Stimulated activated CD4-positive, alpha-beta T cell treated with anti-CD3 and anti-CD28 coated beads, Interleukin-15, amount 100 ng/mL, for 1 hour (primary cell): ENCODE data around the gene KHDRBS1.
"Not testable (repeated sequence)": the region's sequence is repeated elsewhere in the genome, so short reads cannot be mapped to it uniquely, and the experiment has no call there.

Experiments used
- DNase-seq, 2 donors: peaks; one replicate each; pipeline ENCODE4 v3.0.0-alpha.2; 2020; ENCODE audit warnings: low read depth in 1 of 2, low spot score in 1 of 2

Gene KHDRBS1, protein sequence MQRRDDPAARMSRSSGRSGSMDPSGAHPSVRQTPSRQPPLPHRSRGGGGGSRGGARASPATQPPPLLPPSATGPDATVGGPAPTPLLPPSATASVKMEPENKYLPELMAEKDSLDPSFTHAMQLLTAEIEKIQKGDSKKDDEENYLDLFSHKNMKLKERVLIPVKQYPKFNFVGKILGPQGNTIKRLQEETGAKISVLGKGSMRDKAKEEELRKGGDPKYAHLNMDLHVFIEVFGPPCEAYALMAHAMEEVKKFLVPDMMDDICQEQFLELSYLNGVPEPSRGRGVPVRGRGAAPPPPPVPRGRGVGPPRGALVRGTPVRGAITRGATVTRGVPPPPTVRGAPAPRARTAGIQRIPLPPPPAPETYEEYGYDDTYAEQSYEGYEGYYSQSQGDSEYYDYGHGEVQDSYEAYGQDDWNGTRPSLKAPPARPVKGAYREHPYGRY

DNA sequence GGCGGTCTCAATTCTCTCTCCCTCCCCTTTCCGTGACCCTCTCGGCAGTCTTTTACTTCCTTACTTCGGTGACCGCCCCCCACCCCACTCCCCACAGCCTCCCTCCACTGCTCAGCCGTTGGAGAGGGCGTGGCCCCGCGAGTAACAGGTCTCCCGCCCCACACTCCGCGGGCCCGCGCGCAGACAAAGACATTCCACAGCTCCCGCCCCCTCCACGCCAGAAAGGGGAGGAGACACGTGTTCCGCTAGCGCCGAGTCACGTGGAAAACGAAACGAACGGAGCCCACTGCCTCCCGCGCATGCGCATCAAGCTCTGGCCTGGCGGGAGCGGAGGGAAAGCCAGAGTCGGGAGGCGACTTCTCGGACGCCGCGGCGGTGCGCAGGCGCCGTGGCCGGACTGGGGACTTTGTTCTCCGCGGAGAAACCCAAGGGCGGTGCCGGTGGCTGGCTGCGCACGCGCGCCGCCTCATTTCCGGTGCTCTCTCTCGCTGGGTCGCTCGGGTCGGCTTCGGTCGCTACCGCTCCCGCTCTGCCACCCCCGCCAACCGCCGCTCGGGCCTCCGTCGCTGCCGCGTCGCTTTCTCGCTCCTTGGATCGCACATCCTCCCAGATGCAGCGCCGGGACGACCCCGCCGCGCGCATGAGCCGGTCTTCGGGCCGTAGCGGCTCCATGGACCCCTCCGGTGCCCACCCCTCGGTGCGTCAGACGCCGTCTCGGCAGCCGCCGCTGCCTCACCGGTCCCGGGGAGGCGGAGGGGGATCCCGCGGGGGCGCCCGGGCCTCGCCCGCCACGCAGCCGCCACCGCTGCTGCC lies at the start of gene KHDRBS1:
Gene KHDRBS1, plus strand, starts transcription at position 483 of the 813 bp plus-strand sequence. Its CDS starts 128 bp downstream, at position 611.
- DNase-seq, result peak; percentile 96 to 97

DNA sequence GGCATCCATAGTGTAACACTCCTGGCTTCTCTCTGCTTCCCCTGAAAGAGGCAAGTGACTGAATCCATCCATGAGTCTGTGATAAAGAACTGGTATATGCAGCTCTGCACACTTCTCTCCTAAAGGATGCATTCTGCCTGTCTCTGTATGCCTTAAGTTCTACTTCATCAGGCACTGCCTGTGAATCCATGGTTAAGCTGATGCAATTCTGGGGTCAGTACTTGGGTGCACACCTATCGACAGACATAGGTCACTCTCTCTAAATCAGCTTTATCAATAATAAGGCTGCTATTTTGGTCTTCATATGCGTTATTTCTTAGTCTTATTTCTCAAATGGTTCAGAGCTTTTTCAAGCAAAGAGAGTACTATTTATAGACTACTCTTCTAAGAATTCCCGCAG lies 42.8 kb upstream of the KHDRBS1 start:
- no peak for DNase-seq

DNA sequence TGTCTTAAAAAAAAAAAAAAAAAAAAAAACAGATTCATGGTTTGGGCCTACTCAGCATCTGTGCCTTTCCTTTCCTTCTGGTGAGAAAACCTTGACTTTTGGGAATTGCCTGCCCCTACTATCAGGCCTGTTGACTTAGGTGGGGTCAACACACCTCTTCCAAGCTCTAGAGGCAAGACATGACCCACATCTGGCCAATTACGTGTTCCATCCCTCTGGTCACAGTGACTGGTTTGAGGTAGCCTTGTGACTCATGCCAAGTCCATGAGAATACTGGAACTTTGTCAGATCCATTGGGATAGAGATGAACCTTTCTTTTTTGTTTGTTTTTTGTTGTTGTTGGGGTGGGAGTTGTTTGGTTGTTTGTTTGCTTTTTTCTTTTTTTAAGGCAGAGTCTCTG lies 37.3 kb upstream of the KHDRBS1 start:
- no peak for DNase-seq

DNA sequence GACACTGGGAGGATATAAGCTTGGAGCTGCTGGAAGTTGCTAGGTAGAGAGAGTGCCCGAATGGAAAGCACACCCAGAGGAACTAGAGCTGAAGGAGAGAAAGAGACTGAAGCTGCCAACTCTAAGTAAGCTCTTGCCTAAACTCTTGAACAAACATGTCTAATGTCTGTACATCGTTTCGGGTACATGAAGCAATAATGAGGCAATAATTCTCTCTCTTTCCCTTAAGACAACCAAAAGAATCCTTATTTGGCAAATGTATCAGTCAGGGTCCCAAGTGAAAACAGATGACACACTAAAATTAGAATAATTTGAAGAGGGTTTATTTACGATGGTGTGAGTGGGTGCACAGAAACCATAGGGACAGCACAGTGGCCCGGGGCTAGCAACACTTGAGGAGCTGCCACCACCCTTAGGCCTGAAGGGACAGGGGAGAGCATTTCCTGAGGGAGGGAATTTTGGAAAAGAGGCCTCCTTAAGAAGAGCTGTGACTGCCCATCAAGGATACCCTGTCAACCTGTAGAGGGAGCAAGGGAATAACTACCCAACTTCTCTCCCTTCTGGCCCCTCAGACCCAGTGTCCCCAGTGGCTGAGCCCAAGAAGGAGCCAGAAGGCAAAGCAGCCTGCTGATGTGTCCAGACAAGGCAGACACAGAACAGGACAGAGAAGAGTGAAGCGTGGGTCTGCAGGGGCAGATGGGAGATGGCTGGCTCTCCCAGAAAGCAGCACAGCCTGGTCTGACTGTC lies 36.1 kb upstream of the KHDRBS1 start:
- DNase-seq, result no peak

DNA sequence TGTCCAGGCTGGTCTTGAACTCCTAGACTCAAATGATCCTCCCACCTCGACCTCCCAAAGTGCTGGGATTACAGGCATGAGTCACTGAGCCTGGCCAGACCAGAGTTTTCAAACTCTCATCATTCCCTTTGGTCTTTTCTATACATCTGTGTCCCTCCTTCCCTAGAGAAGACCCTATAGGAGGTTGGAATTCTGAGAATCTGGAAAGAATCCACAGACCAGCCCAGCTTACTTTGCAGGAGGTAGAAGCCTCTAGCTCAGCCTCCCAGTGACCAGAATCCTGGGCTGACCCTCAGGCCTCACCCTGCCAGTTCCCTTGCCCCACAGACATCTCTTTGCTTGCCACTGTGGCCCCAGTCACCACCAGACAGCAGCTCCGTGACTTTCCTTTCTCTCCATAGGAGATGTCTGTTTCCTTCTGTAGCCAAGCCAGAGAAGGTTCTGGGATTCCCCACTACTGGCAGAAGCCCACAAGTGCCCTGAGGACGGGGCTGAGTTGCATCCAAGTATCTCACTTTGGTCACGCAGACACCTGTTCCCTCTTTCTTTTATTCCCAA lies 34.7 kb upstream of the KHDRBS1 start:
- no peak for DNase-seq

DNA sequence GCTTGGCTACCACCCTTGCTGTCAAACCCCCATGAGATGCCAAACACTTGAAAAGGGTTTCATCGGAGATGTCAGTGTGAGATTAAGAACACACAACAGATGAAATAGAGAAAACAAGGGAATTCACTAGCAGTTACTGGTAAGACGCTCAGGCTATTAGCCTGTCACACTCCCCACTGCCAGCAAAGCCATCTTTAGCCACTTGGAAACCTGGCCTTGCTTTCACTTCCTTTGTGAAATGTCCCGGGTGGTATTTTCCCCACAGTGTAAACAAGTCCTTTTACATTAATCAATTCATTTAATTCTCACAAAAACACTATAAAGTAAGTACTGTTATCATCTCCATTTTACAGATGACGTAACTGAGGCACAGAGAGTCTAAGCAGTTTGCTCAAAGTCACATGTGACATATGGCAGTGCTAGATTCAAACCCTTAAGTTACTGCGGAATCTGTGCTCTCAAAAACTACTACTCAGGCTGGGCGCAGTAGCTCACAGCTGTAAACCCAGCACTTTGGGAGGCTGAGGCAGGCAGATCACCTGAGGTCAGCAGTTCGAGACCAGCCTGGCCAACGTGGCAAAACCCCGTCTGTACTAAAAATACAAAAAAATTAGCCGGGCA lies 32.7 kb upstream of the KHDRBS1 start:
- no peak for DNase-seq

DNA sequence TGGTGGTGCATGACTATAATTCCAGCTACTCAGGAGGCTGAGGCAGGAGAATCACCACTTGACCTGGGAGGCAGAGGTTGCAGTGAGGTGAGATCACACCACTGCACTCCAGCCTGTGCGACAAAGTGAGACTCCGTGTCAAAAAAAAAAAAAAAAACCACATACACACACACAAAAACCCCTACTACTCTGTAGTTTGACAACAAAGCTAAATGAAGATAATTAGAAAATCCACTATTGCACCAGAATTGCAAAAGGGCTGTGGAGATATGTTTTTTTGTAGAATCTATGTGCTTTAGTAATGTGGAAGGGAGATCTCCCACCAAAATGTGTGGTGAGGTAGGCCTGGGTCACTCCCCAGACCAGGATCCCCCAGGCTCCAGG lies 32.2 kb upstream of the KHDRBS1 start:
- no peak for DNase-seq

DNA sequence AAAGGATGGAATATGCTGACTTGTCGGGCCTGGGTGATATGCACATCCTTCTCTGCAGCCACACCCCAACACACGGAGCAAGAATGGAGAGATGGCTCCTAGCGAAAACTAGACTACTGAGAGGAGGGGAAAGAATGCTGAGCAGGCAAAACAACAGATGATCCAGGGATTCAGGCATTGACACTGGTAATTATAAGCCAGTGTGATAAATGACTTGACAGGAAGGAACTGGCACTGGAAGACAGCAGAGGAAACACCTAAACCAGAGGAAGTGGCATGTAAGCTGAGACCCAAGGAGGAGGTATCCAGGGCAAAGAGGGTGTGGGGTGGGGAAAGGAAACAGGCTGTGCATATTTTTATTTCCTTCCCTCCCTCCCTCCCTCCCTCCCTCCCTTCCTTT lies 31.7 kb upstream of the KHDRBS1 start:
- DNase-seq, result no peak

DNA sequence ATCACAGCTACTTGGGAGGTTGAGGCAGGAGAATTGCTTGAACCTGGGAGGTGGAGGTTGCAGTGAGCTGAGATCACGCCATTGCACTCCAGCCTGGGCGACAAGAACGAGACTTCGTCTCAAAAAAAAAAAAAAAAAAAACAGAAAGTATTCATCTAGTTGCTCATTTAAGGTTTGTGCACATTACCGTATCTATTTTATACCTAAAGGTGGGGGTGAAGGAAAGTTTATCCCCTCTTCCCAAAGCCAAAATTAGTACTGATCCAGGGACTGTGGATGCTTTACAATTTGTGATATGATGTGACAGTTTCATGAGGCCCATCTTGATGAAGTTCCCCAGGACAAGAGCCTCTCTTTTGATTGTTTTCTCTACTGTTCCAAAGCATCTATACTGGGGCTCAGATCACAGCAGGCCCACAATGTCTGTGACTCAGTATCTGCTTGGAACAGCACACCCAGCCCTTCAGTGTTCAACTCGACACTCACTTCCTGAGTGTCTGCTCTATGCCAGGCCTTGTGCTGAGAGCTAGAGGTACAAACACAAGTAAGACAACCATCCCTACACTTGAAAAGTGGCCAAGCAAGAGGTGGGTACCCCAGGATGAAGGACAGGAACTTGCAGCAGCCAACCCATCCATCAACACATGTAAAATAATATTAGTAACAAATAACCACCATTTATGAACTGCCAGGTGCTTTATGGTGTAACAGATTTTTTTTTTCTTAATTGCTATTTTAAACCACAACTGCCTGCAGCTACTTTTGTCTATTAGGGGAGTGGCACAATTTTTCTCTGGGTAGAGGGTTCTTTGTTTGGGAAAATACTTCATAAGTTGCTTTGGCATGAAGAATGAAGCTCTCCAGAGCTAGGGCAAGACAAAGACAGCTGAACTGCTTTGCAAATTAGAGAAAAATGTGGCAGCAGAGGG lies 29.0 kb upstream of the KHDRBS1 start:
- no peak for DNase-seq

DNA sequence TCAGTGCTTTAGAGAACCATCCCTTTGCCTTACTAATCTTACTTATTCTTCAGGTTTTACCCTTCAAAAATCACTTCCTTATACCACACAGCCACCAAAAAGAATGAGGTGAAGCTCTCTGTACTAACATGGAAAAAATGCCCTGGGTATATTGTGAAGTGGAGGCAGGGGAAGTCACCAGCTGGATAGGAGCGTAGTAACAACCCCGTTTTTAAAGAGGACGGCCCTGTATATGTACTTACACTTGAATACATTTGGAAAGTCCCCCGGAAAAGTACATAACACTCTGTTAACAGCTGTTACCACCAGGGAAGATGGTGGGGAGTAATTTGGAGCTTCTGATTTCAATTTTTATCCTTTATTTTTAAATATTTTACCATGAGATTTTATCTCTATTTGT lies 28.2 kb upstream of the KHDRBS1 start:
- DNase-seq, result no peak

DNA sequence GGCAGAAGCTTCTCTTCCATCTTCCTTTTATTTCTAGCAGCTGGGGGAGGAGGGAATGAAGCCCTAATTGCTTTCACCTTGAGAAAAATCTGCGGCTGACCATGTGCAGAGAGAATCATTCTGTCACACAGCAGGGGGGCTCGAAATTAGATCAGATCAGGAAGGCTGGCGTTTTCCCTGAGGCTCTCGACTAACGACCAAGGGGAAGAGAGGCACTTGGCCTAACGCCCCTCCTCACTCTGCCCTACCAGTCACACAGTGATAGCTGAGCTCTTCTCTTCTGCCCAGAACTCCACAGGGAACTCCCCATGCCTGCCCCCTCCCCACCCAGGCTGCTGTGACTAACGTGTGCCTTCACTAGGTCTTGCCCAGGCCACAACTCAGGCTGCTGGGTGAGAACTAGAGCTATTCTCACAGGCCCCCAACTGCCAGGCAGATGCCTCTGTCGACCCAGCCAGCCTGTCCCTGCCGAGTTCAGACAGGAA lies 26.5 kb upstream of the KHDRBS1 start:
- DNase-seq, result no peak

DNA sequence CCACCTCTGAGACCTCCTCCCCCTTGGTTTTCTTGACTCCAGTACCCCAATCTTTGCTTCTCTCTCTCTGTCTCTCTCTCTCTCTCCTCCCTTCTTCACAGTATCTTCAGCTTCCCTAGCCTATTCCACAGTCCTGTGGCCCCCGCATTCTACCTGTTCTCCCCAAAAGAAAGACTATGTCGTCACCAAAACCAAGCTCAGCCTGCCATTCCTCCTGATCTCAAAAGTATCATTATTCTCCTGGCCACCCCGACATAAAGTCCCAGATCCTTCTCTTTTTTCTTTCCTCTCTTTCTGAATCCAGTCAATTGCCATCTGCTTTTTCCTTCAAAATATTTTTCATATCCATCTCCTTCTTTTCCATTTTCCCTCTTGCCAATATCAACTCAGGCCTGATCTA lies 23.7 kb upstream of the KHDRBS1 start:
- no peak for DNase-seq

DNA sequence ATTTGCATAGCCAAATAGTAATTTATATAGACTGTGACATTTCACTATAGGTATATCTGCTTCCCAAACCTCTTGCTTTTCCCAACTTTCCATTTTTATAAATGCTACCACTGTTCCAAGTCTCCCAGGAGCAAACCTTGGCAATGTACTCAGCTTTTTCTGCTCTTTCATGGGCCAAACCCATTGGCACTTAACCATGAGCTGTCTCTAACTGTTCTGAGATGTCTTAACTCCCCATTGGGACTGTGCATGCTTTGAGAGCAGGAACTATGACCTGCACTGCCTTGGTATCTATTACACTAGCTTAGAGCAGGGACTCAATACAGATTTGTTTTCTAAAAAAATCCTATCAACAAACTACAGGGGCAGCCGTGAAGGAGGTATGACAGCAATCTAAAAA lies 22.5 kb upstream of the KHDRBS1 start:
- DNase-seq, result no peak

DNA sequence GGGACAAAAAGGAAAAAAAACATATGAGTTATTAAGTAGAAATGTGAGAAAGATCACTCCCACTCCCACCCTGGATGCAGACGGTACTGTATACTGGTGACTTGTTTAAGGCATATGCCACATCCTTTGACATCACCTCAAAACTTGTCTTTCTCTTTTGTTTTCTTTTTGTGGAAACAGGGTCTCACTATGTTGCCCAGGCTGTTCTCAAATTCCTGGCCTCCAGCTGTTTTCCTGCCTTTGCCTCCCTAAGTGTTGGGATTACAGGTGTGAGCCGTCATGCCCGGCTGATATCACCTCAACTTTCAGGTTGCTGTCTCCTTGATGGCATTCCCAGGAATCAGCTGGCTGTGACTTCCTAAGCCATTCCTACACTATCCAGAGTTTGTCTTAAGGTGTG lies 18.4 kb upstream of the KHDRBS1 start:
- no peak for DNase-seq

DNA sequence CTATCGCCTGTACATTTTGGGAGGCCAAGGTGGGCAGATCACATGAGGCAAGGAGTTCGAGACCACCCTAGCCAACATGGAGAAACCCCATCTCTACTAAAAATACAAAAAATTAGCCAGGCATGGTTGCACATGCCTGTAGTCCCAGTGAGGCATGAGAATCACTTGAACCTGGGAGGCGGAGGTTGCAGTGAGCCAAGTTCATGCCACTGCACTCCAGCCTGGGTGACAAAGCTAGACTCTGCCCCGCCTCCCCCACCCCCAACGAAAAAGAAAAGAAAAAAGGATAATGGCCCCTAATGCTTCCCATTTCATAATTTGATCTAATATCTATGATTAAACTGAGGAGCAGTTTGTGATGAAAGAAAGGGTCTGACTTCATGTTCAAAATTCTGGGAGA lies 17.5 kb upstream of the KHDRBS1 start:
- DNase-seq, result not testable (repeated sequence)

DNA sequence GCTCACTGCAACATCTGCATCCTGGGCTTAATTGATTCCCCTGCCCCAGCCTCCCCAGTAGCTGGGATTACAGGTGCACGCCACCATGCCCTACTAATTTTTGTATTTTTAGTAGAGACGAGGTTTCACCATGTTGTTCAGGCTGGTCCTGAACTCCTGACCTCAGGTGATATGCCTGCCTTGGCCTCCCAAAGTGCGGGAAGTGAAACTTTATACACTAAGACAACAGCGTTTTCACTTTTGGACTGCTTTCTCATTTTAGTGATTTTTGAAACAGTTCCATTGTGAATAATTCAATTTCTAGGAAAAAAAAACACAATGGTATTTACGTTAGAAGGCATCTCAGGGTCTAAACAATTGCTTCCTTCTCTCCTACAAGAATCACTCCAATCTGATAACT lies 11.8 kb upstream of the KHDRBS1 start:
- DNase-seq, result no peak

DNA sequence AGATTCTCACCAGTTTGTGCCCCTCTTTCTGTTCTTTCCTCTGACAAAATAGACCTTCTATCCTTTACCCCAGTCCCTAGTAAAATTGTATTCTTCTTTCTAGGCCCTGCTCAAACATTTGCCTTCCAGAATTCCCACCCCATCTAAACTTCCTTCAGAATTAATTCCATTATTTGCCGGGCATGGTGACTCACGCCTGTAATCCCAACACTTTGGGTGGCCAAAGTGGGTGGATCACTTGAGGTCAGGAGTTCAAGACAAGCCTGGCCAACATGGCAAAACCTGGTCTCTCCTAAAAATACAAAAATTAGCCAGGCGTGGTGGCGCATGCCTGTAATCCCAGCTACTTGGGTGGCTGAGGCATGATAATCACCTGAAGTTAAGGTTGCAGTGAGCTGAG lies 11.4 kb upstream of the KHDRBS1 start:
- DNase-seq, result not testable (repeated sequence)

DNA sequence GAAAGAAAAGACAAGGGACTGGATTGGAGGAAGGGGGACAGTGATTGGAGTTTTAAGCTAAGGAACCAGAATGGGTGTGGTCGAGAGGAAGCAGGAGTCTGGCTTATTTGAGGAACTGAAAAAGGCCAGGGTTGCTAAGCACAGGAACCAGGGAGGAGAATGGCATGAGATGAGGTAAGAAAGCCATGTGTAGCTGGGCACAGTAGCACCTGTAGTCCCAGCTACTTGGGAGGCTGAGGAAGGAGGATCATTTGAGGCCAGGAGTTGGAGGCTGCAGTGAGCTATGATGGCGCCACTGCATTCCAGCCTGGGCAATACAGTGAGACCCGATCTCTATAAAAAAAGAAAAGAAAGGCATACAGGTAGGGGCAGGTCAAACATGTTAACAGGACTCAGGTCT lies 8.1 kb upstream of the KHDRBS1 start:
- DNase-seq, result no peak

DNA sequence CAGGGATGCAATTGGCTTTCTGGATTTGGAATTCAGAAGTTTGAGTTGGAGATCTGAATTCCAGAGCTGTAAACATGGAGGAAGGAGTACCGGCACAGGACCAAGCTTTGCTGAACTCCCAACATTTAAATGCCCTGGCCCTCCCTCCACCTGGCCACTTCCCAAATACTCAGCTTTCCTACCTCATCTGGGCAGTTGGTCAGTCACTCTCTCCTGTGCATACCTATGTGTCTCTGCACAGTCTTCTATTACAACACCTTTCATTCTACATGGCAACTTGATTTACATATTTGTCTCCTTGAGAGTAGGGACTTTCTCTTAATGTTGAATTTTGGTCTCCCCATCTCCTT lies 6.1 kb upstream of the KHDRBS1 start:
- DNase-seq, result no peak

DNA sequence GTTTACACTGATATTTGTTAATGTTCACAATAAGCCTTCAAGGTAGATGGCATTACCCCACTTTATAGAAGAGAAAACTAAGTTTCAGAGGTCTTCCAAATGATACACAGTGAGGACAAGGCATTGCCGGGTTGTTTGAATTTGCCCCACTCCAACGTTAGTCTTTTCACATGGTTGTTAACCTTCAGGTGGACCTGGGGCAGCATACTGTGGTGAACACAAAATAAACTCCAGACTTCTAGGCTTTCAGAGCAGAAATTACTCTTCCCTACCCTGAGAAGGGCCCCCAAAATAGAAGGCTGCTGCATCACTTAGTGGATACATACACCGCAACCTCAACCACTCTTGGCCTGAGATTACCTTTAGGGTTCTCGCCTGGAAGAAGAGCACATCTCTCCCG lies 3.4 kb upstream of the KHDRBS1 start:
- no peak for DNase-seq
